Prostate gland (tissue), 2 donors: ENCODE data around the gene OTOF. TPM values are rescaled to one million over a fixed set of nuclear protein-coding genes. Genes with fewer than 3 reads are reported as not detected.

Experiments used
- DNase-seq: peaks from one replicate; pipeline ENCODE4 v3.0.0-alpha.2; 2019; ENCODE audit warnings: low spot score
- H3K27ac ChIP-seq, 2 donors: fragments of 200-600 bp; sonication (generic); 2 replicates each; pipeline ENCODE4 v1.5.1; 2017 to 2019
- H3K27me3 ChIP-seq: fragments of 200-600 bp; sonication (generic); replicated peaks from 2 replicates; pipeline ENCODE4 v1.5.1; 2019; ENCODE audit not compliant: insufficient read depth
- H3K36me3 ChIP-seq, 2 donors: fragments of 200-600 bp; sonication (generic); 1 replicate in 1 of 2; 2 replicates in 1 of 2; pipeline versions ENCODE4 v1.5.1 to v1.8.1; 2017 to 2019
- H3K4me1 ChIP-seq: fragments of 200-600 bp; sonication (generic); replicated peaks from 2 replicates; pipeline ENCODE4 v1.5.1; 2019
- H3K4me3 ChIP-seq, 2 donors: fragments of 200-600 bp; sonication (generic); 2 replicates each; pipeline ENCODE4 v1.5.1; 2017 to 2019
- H3K9me3 ChIP-seq: fragments of 200-600 bp; sonication (generic); 2 replicates; pipeline ENCODE4 v1.5.1; 2017
- POLR2A ChIP-seq: fragments of 450-650 bp; IDR thresholded peaks from one replicate; pipeline ENCODE4 v1.6.1; 2016; ENCODE audit warnings: antibody characterized with exemption, mild to moderate bottlenecking
- POLR2AphosphoS5 ChIP-seq: sonication (generic); formaldehyde crosslinking; IDR thresholded peaks from one replicate; pipeline ENCODE4 v1.6.1; 2017; ENCODE audit warnings: antibody characterized with exemption
- WGBS: methylation state at CpG from one replicate; pipeline ENCODE4 v1.1.5; 2018; 5-methylcytosine and 5-hydroxymethylcytosine counted together
- intact Hi-C: fragments of 100-400 bp; cut with DNase I; formaldehyde crosslinking; loops from one replicate; pipeline ENCODE4 v1.14.2; 2022
- total RNA-seq, 2 donors: library from RNA; depleted of rRNA; stranded (reverse); fragments of >200 nt; gene quantifications; one replicate each; pipeline ENCODE4 v1.1.0, GENCODE V29; 2016
- TF ChIP-seq, protein P1 (sequence below), 4 experiments: fragments of 200-600 bp in 2 of 4; fragments of 450-650 bp in 2 of 4; sonication (generic) in 2 of 4; IDR thresholded peaks; 1 replicate in 3 of 4; 2 replicates in 1 of 4; pipeline ENCODE4 v1.5.1; 2016 to 2019; ENCODE audit warnings: antibody characterized with exemption in 4 of 4, mild to moderate bottlenecking in 2 of 4, moderate library complexity in 2 of 4

OTOF gene
- total RNA-seq, 2 donors from 2014 or later = 0.68 TPM; not detected in 1

DNA sequence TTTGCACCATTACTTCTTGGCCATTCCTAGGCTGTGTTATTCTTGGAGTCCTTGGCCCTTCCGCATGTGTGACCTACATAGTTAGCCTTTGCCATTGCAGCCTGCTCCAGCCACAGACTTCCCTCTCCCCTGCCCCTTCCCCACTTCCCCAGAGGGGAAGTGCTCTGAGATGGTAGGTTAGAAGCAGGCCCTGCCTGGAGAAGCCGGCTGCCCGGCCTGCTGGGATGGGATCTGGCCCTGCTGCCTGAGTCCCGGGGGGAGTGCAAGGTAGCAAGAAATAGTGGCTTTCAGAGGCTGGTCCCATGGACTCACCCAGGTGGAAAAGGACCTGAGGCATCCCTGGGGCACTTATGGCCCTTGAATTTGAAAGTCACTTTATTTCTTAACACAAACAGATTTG lies 28.4 kb upstream of the OTOF start:
- intact Hi-C loops = no loop called here
- DNase-seq = no peak
- WGBS = 85% methylated on average over 4 of the region's 4 CpGs

GRCh38 chr2:26504002-26504401 lies 26.1 kb upstream of the OTOF start:
- no peaks in the 10 kb centered on the region for H3K27me3 ChIP-seq
- intact Hi-C loops = no loop called here
- no peaks in the 10 kb centered on the region for H3K4me1 ChIP-seq
- no peaks in the 10 kb centered on the region for H3K9me3 ChIP-seq
- H3K27ac ChIP-seq = no peak overlapping the region
- DNase-seq = no peak
- H3K4me3 ChIP-seq = peak overlapping the region in 1 of 2 donors; percentile 32
- 59% methylated on average over 13 of the region's 13 CpGs for WGBS
- H3K36me3 ChIP-seq = no peaks in the 10 kb centered on the region
- TF ChIP-seq POLR2AphosphoS5 (no peak), POLR2A (no peak)
- TF ChIP-seq, protein P1, sequence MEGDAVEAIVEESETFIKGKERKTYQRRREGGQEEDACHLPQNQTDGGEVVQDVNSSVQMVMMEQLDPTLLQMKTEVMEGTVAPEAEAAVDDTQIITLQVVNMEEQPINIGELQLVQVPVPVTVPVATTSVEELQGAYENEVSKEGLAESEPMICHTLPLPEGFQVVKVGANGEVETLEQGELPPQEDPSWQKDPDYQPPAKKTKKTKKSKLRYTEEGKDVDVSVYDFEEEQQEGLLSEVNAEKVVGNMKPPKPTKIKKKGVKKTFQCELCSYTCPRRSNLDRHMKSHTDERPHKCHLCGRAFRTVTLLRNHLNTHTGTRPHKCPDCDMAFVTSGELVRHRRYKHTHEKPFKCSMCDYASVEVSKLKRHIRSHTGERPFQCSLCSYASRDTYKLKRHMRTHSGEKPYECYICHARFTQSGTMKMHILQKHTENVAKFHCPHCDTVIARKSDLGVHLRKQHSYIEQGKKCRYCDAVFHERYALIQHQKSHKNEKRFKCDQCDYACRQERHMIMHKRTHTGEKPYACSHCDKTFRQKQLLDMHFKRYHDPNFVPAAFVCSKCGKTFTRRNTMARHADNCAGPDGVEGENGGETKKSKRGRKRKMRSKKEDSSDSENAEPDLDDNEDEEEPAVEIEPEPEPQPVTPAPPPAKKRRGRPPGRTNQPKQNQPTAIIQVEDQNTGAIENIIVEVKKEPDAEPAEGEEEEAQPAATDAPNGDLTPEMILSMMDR (IDR thresholded peaks at IDR 0.05) = no peak

More for the DNA sequence above, 28.4 kb upstream of the OTOF start:
- Histone ChIP-seq H3K27ac (no peak overlapping the region), H3K36me3 (no peaks in the 10 kb centered on the region), H3K4me3 (no peak overlapping the region), H3K9me3 (no peaks in the 10 kb centered on the region), H3K27me3 (no peaks in the 10 kb centered on the region), H3K4me1 (no peaks in the 10 kb centered on the region)
- no peak for TF ChIP-seq POLR2A
- TF ChIP-seq, protein P1 (IDR thresholded peaks at IDR 0.05) = no peak

GRCh38 chr2:26503231-26503880 lies 25.4 kb upstream of the OTOF start:
- Histone ChIP-seq H3K27me3 (no peaks in the 10 kb centered on the region), H3K4me3 (peak overlapping the region; percentile 30 to 32), H3K4me1 (no peaks in the 10 kb centered on the region), H3K36me3 (no peaks in the 10 kb centered on the region), H3K9me3 (no peaks in the 10 kb centered on the region), H3K27ac (no peak overlapping the region)
- 2% methylated on average over 37 of the region's 41 CpGs for WGBS
- peak; percentile 40 for DNase-seq
- peak; percentile 40 for TF ChIP-seq POLR2AphosphoS5
- no peak for TF ChIP-seq POLR2A
- TF ChIP-seq, protein P1 (IDR thresholded peaks at IDR 0.05) = peak; percentile 47 to 82 (median 66)
- intact Hi-C loops = no loop called here

GRCh38 chr2:26500406-26500805 lies 22.5 kb upstream of the OTOF start:
- WGBS = 51% methylated on average over 4 of the region's 4 CpGs
- Histone ChIP-seq H3K4me1 (no peaks in the 10 kb centered on the region), H3K36me3 (no peaks in the 10 kb centered on the region), H3K9me3 (no peaks in the 10 kb centered on the region), H3K4me3 (no peak overlapping the region), H3K27me3 (no peaks in the 10 kb centered on the region), H3K27ac (no peak overlapping the region)
- intact Hi-C loops = no loop called here
- no peak for DNase-seq
- TF ChIP-seq POLR2AphosphoS5 = no peak
- TF ChIP-seq POLR2A = no peak
- TF ChIP-seq, protein P1 (IDR thresholded peaks at IDR 0.05) = no peak

DNA sequence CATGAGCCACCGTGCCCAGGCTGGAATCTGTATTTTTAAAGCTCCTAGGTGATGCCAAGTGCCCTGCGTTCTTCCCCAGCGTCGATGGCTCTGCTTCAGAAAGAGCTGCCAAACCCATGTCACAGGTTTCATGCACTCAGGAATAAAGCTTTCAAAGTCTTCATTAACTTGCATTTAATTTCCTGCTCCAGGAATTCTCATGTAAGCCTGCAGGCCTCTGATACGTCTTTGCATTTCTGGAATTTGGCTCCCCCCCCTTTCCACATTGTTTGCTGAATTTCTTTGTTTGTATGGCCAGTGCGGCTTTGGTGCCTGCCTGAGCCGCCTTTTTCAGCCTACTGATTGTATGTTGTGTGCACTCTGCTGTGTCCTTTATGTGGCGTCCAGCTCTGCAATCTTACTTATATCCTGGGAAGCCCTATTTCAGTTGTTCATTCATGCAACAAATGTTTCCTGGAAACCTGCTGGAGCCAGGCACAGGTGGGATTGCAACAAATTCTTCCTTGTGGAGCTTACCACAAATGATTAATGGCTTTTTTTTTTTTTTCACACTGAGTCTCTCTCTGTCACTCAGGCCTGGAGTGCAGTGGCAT lies 17.9 kb upstream of the OTOF start:
- H3K4me3 ChIP-seq = no peak overlapping the region
- no peaks in the 10 kb centered on the region for H3K9me3 ChIP-seq
- H3K36me3 ChIP-seq = no peaks in the 10 kb centered on the region
- no peaks in the 10 kb centered on the region for H3K27me3 ChIP-seq
- intact Hi-C loops = no loop called here
- TF ChIP-seq POLR2A (no peak), POLR2AphosphoS5 (no peak)
- TF ChIP-seq, protein P1 (IDR thresholded peaks at IDR 0.05) = no peak
- no peaks in the 10 kb centered on the region for H3K4me1 ChIP-seq
- WGBS = 56% methylated on average over 8 of the region's 8 CpGs
- H3K27ac ChIP-seq = no peak overlapping the region
- no peak for DNase-seq
